SK-N-SH treated with all-trans-retinoic acid at 6 μM for 48 hours (cell line): ENCODE results near the gene DEFB123.

ENCODE experiments used
- ATAC-seq: fragments of 200-7000 bp; cut with Tn5 transposase; 3 replicates; pipeline ENCODE4 v1.9.1; 2020; ENCODE audit warnings: mild to moderate bottlenecking, moderate library complexity
- ARNTL ChIP-seq: fragments of 450-650 bp; formaldehyde crosslinking; IDR thresholded peaks from 2 replicates; pipeline ENCODE4 v1.5.0; 2020; ENCODE audit warnings: low read depth, mild to moderate bottlenecking, moderate library complexity, borderline replicate concordance
- BACH2 ChIP-seq: fragments of 250-450 bp; sonication (Bioruptor Pico); IDR thresholded peaks from 2 replicates; pipeline ENCODE4 v1.9.0; 2021; ENCODE audit warnings: mild to moderate bottlenecking, borderline replicate concordance
- CSDC2 ChIP-seq: fragments of 250-450 bp; sonication (Bioruptor Pico); IDR thresholded peaks from 2 replicates; pipeline ENCODE4 v1.5.0; 2020; ENCODE audit warnings: mild to moderate bottlenecking, moderate library complexity
- ESRRG ChIP-seq: fragments of 250-450 bp; sonication (Bioruptor Pico); IDR thresholded peaks from 2 replicates; pipeline ENCODE4 v1.6.1; 2021; ENCODE audit warnings: mild to moderate bottlenecking
- ISL1 ChIP-seq: fragments of 250-450 bp; sonication (Bioruptor Pico); IDR thresholded peaks from 2 replicates; pipeline ENCODE4 v2.1.2; 2022; ENCODE audit warnings: mild to moderate bottlenecking, moderate library complexity
- OSR1 ChIP-seq: fragments of 250-450 bp; sonication (Bioruptor Pico); IDR thresholded peaks from 2 replicates; pipeline ENCODE4 v1.8.0; 2022; ENCODE audit warnings: moderate library complexity, mild to moderate bottlenecking, inconsistent platforms
- PPARA ChIP-seq: fragments of 250-450 bp; sonication (Bioruptor Pico); IDR thresholded peaks from 2 replicates; pipeline ENCODE4 v1.5.0; 2020; ENCODE audit warnings: mild to moderate bottlenecking, borderline replicate concordance
- RARB ChIP-seq: fragments of 250-450 bp; sonication (Bioruptor Pico); IDR thresholded peaks from 2 replicates; pipeline ENCODE4 v1.8.0; 2021; ENCODE audit warnings: mild to moderate bottlenecking, moderate library complexity
- SNAI2 ChIP-seq: fragments of 250-450 bp; sonication (Bioruptor Pico); IDR thresholded peaks from 2 replicates; pipeline ENCODE4 v1.5.0; 2020; ENCODE audit warnings: mild to moderate bottlenecking, moderate library complexity
- TCF4 ChIP-seq: fragments of 250-450 bp; sonication (Bioruptor Pico); IDR thresholded peaks from 2 replicates; pipeline ENCODE4 v1.8.0; 2021; ENCODE audit warnings: mild to moderate bottlenecking, moderate library complexity, borderline replicate concordance
- TOX ChIP-seq: fragments of 250-450 bp; sonication (Bioruptor Pico); IDR thresholded peaks from 2 replicates; pipeline ENCODE4 v1.8.0; 2021; ENCODE audit warnings: mild to moderate bottlenecking, moderate library complexity, borderline replicate concordance
- ZC3H10 ChIP-seq: fragments of 250-450 bp; sonication (Bioruptor Pico); IDR thresholded peaks from 2 replicates; pipeline ENCODE4 v1.5.1; 2021; ENCODE audit warnings: mild to moderate bottlenecking, moderate library complexity
- ZFP3 ChIP-seq: fragments of 250-450 bp; sonication (Bioruptor Pico); IDR thresholded peaks from 2 replicates; pipeline ENCODE4 v1.5.0; 2020; ENCODE audit warnings: mild to moderate bottlenecking, moderate library complexity
- ZFP30 ChIP-seq: fragments of 450-650 bp; formaldehyde crosslinking; IDR thresholded peaks from 2 replicates; pipeline ENCODE4 v1.5.0; 2022; ENCODE audit warnings: mild to moderate bottlenecking, moderate library complexity
- ZNF565 ChIP-seq: fragments of 450-650 bp; formaldehyde crosslinking; conservative IDR thresholded peaks from 2 replicates; pipeline ENCODE4 v1.5.0; 2020; ENCODE audit warnings: low read depth, mild to moderate bottlenecking, moderate library complexity
- TF ChIP-seq, protein P1 (sequence below): fragments of 250-450 bp; sonication (Bioruptor Pico); IDR thresholded peaks from 2 replicates; pipeline ENCODE4 v1.8.0; 2020; ENCODE audit warnings: mild to moderate bottlenecking, moderate library complexity, borderline replicate concordance
- TF ChIP-seq, protein P2 (sequence below): fragments of 250-450 bp; sonication (Bioruptor Pico); IDR thresholded peaks from 2 replicates; pipeline ENCODE4 v1.5.1; 2021; ENCODE audit warnings: mild to moderate bottlenecking, moderate library complexity
- TF ChIP-seq, protein P3 (sequence below): fragments of 250-450 bp; sonication (Bioruptor Pico); IDR thresholded peaks from 2 replicates; pipeline ENCODE4 v1.5.0; 2020; ENCODE audit warnings: mild to moderate bottlenecking, moderate library complexity
- TF ChIP-seq, protein P4 (sequence below): fragments of 250-450 bp; sonication (Bioruptor Pico); IDR thresholded peaks from 2 replicates; pipeline ENCODE4 v1.8.0; 2021; ENCODE audit warnings: low read depth, mild to moderate bottlenecking, moderate library complexity, borderline replicate concordance
- TF ChIP-seq, protein P5 (sequence below): fragments of 250-450 bp; sonication (Bioruptor Pico); IDR thresholded peaks from 2 replicates; pipeline ENCODE4 v1.5.1; 2020; ENCODE audit warnings: low read depth, mild to moderate bottlenecking, moderate library complexity

Gene DEFB123

DNA sequence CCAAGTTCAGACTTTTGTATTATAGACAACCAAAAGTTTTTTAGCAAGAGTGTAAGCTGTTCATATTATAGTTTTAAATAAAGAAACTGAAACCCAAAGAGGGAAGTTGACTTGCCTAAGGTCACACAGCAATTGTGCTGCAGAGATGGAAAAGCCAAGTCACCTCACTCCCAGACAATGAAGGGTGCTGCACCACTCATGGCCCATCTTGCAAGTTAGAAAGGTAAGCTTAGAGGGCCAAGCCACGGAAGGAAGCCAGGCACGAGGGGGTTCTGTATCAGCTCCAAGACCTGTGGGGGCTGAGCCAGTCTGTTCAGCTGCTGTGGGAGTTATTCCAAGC lies 33.6 kb downstream of the DEFB123 start:
- no peak for TF ChIP-seq ISL1 (CRISPR knock-in tag)
- TF ChIP-seq PPARA: no peak
- TF ChIP-seq, protein P1, sequence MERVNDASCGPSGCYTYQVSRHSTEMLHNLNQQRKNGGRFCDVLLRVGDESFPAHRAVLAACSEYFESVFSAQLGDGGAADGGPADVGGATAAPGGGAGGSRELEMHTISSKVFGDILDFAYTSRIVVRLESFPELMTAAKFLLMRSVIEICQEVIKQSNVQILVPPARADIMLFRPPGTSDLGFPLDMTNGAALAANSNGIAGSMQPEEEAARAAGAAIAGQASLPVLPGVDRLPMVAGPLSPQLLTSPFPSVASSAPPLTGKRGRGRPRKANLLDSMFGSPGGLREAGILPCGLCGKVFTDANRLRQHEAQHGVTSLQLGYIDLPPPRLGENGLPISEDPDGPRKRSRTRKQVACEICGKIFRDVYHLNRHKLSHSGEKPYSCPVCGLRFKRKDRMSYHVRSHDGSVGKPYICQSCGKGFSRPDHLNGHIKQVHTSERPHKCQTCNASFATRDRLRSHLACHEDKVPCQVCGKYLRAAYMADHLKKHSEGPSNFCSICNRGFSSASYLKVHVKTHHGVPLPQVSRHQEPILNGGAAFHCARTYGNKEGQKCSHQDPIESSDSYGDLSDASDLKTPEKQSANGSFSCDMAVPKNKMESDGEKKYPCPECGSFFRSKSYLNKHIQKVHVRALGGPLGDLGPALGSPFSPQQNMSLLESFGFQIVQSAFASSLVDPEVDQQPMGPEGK: no peak
- TF ChIP-seq OSR1 (CRISPR knock-in tag): no peak
- no peak for TF ChIP-seq TCF4 (CRISPR knock-in tag)
- no peak for TF ChIP-seq BACH2 (CRISPR knock-in tag)
- TF ChIP-seq RARB (CRISPR knock-in tag): no peak
- TF ChIP-seq ZC3H10: no peak
- TF ChIP-seq ZFP30 (CRISPR knock-in tag): no peak
- no peak for ATAC-seq

DNA sequence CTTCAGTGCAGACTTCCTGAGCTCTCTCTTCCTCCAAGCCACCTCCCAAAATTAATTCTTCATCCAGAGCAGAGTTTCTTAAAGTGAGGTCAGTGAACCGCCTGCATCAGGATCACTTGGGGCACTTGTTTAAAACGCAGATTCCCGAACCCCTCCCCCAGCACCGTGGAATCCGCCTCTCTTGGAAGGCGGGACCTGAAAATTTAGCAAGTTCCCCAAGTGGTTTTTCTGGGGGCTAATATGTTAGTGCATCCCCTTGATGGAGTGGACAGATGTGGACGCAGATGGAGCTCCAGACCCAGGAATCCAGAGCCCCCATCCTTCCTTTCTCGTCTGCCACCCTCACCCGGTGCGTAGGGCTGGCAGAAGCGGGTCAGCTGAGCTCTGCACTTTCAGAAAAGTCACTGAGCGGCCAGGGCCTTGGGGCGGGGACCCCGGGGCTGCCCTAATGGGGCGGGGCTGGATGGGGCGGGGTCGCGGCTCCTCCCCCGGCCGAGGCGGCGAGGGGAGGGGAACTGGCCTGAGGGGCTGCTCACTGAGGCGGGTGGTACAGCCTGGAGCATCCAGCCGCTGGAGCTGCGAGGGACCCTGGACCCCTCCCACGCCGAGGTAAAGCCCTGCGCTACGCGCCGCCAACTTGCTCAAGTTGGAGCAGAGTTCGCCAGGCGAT lies 34.5 kb downstream of the DEFB123 start, which contains the start of the genes DEFB124 and REM1:
DEFB124 (minus strand) TSS at position 370 of the 670 bp plus-strand sequence. CDS start 2,114 bp downstream, outside the sequence.
REM1 (plus strand) TSS at position 531 of the 670 bp plus-strand sequence. CDS start 1,158 bp downstream, outside the sequence.
- peak; percentile 84 for ATAC-seq
- TF ChIP-seq ZFP30 (CRISPR knock-in tag) (no peak), ARNTL (CRISPR knock-in tag) (no peak), TCF4 (CRISPR knock-in tag) (no peak), PPARA (no peak), ZNF565 (CRISPR knock-in tag) (no peak), CSDC2 (CRISPR knock-in tag) (no peak), ZFP3 (CRISPR knock-in tag) (no peak), SNAI2 (CRISPR knock-in tag) (no peak), TOX (CRISPR knock-in tag) (no peak), ESRRG (CRISPR knock-in tag) (no peak), ISL1 (CRISPR knock-in tag) (no peak)
- TF ChIP-seq, protein P1: no peak
- TF ChIP-seq, protein P2, sequence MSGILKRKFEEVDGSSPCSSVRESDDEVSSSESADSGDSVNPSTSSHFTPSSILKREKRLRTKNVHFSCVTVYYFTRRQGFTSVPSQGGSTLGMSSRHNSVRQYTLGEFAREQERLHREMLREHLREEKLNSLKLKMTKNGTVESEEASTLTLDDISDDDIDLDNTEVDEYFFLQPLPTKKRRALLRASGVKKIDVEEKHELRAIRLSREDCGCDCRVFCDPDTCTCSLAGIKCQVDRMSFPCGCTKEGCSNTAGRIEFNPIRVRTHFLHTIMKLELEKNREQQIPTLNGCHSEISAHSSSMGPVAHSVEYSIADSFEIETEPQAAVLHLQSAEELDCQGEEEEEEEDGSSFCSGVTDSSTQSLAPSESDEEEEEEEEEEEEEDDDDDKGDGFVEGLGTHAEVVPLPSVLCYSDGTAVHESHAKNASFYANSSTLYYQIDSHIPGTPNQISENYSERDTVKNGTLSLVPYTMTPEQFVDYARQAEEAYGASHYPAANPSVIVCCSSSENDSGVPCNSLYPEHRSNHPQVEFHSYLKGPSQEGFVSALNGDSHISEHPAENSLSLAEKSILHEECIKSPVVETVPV (CRISPR knock-in tag): no peak
- TF ChIP-seq, protein P3, sequence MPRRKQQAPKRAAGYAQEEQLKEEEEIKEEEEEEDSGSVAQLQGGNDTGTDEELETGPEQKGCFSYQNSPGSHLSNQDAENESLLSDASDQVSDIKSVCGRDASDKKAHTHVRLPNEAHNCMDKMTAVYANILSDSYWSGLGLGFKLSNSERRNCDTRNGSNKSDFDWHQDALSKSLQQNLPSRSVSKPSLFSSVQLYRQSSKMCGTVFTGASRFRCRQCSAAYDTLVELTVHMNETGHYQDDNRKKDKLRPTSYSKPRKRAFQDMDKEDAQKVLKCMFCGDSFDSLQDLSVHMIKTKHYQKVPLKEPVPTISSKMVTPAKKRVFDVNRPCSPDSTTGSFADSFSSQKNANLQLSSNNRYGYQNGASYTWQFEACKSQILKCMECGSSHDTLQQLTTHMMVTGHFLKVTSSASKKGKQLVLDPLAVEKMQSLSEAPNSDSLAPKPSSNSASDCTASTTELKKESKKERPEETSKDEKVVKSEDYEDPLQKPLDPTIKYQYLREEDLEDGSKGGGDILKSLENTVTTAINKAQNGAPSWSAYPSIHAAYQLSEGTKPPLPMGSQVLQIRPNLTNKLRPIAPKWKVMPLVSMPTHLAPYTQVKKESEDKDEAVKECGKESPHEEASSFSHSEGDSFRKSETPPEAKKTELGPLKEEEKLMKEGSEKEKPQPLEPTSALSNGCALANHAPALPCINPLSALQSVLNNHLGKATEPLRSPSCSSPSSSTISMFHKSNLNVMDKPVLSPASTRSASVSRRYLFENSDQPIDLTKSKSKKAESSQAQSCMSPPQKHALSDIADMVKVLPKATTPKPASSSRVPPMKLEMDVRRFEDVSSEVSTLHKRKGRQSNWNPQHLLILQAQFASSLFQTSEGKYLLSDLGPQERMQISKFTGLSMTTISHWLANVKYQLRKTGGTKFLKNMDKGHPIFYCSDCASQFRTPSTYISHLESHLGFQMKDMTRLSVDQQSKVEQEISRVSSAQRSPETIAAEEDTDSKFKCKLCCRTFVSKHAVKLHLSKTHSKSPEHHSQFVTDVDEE: no peak
- TF ChIP-seq, protein P4, sequence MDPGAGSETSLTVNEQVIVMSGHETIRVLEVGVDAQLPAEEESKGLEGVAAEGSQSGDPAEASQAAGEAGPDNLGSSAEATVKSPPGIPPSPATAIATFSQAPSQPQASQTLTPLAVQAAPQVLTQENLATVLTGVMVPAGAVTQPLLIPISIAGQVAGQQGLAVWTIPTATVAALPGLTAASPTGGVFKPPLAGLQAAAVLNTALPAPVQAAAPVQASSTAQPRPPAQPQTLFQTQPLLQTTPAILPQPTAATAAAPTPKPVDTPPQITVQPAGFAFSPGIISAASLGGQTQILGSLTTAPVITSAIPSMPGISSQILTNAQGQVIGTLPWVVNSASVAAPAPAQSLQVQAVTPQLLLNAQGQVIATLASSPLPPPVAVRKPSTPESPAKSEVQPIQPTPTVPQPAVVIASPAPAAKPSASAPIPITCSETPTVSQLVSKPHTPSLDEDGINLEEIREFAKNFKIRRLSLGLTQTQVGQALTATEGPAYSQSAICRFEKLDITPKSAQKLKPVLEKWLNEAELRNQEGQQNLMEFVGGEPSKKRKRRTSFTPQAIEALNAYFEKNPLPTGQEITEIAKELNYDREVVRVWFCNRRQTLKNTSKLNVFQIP (CRISPR knock-in tag): no peak
- TF ChIP-seq, protein P5, sequence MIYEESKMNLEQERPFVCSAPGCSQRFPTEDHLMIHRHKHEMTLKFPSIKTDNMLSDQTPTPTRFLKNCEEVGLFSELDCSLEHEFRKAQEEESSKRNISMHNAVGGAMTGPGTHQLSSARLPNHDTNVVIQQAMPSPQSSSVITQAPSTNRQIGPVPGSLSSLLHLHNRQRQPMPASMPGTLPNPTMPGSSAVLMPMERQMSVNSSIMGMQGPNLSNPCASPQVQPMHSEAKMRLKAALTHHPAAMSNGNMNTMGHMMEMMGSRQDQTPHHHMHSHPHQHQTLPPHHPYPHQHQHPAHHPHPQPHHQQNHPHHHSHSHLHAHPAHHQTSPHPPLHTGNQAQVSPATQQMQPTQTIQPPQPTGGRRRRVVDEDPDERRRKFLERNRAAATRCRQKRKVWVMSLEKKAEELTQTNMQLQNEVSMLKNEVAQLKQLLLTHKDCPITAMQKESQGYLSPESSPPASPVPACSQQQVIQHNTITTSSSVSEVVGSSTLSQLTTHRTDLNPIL (CRISPR knock-in tag): no peak
